CD4-positive, alpha-beta T cell treated with Interleukin-6 at 100 ng/mL for 8 hours (primary cell): ENCODE results near the gene UBAP1L.
"Not testable (repeated sequence)": the region's sequence is repeated elsewhere in the genome, so short reads cannot be mapped to it uniquely, and the experiment has no call there.

Source experiments
- DNase-seq: peaks from one replicate; pipeline ENCODE4 v3.0.0-alpha.2; 2020; ENCODE audit warnings: mixed read lengths, low spot score

The UBAP1L gene

DNA sequence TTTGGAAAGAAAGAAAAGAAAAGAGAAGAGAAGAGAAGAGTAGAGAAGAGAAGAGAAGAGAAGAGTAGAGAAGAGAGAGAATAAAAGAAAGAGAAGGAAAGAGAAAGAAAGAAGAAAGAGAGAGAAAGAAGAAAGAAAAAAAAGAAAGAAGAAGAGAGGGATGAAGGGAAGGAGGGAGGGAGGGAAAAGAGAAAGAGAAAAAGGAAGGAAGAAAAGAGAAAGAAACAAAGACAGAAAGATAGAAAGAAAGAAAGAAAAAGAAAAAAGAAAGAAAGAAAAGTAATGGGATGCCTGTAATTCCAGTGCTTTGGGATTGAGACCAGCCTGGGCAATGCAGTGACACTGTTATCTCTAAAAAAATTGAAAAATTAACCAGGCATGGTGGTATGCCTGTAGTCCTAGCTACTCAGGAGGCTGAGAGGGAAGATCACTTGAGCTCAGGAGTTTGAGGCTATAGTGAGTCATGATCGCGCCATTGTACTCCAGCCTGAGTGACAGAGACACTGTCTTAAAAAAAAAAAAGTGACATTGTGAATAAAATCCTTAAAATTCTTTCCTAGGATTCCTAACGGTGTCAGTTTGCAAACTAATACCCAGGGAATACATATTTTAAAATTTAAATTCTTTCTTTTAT lies 48.9 kb downstream of the UBAP1L start:
- no peak for DNase-seq

DNA sequence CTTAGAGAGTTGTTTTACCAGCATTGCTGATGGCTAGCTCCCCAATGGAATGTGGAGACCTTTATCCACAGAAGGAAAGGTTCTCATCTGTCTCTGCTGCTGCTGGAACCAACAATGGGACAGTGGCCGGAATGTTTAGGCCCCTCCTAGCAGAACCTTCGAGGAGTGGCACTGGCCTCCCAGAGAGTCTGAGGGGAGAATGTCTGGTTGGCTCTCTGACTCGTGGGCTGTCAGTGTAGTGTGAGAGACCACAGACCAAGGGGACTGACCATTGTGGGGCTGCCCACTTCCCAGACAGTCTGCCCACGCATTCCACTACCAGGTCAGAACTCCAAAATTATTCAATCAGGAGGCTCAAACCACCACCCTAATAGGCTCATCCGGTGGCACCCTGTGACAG lies 52.3 kb downstream of the UBAP1L start:
- no peak for DNase-seq

DNA sequence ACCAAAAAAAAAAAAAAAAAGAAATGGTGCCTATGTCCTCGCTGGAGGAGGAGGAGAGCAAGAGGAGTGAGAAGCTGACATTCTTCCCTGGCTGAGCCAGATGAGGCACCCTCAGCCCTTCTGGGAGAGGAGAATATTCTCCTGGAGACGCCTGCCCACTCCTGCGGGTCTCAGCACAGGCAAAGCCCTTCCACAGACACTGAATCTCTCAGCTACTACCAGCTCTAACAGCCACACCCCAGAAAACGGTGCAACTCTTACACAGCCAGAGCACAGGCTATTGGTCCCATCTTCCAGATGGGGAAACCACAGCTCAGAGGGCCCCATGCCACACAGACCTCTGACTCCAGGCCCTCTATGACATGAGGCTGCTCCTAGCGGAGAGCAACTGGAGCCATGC lies 52.9 kb downstream of the UBAP1L start:
- no peak for DNase-seq

DNA sequence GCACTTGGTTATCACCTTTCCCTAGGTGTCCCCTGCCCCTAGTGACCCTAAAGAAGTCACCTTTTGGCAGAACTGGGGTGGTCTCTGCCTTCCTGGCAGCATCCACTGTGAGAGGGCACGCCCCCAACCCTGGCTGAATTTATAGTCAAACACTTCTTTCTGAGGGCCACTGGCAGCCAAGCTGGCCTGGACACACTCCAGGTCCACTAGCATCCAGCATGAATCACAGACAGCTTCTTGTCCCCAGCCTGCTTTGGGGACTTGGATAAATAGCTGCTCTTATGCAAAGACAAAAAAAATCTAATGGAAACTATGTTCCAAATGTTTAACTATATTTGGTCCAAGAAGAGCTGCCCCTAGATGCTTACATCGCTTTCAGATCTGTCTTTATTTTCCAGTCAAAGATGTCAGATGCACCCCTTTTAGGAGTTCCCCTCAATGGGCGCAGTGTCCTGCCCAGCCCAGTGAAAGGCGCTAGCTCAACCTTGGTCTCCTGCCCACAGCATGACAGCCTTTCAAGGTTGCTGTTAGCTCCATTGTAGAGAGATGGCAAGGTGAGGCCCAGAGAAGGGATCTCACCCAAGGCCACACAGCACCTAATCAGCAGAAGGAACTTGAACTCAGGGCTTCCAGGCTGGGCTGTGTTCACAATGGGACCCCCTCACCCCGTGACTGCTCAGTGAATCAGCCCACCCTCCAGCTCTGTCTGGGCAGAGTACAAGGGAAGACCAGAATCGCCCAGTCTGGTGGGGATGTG lies 54.2 kb downstream of the UBAP1L start:
- DNase-seq: no peak

DNA sequence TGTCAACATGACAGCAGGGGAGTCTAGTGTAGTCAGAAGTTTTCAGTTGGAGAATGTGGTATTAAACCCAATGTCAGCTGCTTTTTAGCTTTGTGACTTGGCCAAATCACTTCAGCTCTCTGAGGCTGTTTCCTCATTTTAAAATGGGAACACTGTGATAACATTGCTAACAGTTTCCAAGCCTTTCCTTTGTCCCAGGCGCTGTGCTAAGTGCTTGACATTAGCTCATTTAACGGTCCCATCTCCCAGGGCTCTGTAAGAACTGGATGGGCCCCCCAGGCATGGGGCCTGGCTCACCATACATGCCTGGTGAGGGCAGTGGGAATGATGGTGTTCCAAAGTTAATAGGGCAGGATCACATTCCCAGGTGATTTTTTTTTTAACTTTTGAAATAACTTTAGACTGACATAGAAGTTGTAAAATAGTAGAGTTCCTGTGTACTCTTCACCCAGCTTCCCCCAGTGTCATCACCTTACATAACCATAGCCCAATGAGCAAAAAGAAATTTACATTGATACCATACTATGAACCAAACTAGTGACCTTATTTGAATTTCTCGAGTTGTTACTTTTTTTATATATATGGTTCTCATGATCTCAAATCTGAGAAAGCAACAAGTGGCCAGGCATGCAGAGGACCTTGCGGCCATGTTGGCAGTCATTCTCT lies 54.9 kb downstream of the UBAP1L start:
- DNase-seq: no peak

DNA sequence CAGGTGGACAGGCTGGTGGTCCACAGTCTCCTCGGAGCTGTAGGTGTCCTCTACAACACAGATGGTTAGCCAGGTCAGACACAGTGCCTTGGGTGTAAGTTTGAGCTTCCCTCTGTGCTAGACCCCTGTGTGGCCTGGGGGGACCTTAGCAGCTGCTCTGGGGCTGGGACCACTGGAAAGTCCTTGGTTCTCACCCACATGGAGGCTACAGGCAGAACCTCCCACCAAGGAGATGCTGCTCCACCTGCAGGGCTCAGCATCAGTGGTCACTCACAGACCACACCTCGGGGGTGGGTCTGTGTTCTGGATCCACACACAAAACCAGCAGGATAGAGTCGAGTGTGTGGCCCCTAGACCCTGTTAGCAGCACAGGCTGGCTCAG lies 55.6 kb downstream of the UBAP1L start:
- no peak for DNase-seq

DNA sequence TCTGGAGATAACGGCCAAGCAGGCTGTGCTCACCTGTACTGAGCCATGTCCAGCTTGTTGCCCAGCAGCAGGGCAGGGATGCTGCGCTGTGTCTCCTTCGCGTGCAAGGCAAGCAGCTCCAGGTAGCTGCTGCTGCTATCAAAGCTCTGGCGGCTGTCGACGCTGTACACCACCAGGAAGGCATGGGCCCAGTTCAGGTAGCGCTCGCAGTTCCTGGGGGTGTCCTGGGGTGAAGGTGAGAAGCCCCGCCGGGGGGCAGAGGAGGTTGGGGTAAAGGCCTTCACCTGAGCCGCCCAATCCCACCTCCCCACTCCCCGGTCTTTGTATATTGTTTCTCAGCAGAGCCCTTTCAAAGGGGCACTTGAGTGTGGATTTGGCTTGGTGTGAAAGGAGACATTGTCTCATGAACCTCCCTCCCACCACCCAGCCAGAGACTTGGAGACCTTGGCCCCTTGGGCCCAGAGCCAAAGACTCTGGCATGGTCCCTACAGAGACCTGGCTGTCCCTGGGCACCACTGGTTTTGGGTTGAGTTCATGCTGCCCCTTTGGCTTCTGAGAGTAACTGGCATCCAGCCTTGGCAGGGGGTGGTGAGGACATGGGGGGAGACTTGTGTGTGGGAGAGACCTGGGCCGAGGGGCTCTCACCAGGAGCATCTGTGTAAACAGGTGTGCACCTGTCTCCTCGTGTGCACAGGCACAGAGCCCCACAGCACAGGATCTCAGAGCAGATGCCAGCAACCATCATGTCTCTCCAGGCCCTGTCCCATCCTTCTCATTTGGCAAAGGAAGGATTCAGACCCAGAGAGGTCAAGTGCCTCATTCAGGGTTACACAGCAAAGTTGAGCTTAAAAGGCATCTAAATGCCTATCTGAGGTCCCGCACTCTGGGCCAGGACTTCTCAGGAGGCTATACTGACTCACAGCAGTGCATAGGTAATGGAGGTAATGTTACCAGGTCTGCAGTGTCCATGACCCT lies 56.3 kb downstream of the UBAP1L start:
- no peak for DNase-seq

DNA sequence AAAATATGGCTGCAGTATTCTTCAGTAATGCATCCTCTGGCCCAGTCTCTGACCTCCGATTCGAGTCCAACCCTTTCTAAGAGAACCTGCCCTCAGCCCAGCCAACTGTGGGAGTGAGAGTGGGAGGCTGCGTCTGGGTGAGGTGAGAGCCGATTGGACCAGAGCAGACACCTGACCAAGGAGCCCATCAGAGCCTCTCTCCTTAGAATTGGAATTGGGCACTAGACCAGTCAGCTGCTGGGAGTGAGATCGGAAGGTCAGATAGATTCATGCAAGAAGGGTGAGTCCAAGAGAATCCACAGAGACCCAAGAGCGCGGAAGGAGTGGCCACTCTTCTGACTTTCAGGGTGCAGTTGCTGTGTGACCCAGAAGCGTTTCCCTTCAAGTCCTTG lies 57.5 kb downstream of the UBAP1L start:
- no peak for DNase-seq

DNA sequence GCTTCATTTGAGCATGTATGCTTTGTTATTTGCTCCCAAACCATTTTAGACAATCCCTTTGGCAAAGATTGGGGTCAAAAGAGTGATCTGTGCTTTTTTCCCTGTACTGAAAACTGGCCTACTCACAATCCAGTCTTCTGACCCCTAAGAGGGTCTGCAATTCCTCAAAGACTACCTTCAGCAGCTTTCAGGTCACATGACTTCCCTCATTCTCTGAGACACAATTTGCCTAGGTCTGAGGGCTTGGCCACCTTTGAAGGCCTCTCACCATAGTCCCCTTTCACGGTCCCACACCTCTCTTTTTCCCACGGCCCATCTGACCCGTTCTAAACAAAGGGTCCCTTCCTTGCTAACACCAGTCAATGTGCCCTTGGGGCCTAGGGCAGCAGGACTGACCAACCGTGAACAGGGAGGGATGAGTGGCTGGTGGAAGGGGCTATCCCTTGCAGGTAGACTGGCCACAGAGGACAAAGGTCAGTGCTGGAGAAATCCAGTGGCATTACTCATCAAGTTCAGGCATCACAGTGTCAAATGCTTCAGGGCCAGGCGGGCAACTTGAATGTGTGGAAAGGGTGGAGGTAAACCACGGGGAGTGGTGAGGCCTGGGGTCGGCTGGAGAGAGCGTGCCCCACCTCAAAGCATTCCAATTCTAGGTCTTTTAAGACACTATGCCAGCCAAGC lies 58.0 kb downstream of the UBAP1L start:
- no peak for DNase-seq

DNA sequence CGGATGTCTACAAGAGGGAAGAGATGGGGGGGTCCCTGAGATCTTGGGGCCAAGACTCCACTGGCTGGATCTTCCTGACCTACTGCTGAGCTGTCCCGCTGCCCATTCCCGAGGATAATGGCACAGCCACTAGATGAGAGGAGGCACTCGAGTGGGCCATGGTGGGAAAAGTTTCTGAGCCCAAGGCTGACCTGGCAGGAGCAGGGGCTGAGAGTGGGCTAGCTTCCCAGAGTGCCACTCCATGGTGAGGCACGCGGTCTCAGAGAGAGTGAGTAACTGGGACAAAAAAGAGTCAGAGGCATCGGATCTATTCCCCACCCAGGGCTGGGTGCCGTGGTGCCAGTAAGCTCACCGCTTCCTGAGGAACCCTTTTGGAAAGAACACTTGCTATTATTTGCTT lies 58.9 kb downstream of the UBAP1L start:
- DNase-seq: no peak

DNA sequence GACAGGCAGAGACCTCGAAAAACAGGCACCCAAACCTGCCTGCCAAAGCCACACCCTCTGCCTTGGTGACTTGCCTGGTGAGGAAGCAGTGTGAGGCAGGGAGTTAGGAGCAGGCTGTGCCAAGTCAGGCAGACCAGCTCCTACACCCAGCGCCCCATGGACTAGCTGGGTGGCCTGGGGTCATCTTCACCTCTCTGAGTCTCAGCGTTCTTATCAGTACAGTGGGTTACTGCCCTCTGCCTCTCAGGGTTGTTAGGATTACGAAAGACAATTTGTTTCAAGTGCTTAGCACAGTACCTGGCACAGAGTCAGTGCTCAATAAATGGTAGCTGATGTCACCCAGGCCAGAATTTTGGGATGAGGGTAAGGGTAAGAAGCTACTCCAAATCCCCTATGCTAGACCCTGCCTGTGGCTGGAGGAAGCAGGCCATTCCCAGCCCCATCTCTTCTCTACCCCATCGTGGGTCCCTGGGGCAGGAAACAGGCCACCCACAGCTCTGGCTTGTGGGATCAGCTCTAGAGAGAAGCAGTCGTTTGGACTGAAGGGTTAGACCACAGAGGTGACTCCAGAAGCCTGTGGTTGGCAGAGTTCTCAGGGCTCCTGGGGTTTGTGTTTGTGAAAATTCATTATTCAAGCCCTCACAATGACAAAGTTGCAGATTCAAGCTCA lies 59.7 kb downstream of the UBAP1L start:
- no peak for DNase-seq

DNA sequence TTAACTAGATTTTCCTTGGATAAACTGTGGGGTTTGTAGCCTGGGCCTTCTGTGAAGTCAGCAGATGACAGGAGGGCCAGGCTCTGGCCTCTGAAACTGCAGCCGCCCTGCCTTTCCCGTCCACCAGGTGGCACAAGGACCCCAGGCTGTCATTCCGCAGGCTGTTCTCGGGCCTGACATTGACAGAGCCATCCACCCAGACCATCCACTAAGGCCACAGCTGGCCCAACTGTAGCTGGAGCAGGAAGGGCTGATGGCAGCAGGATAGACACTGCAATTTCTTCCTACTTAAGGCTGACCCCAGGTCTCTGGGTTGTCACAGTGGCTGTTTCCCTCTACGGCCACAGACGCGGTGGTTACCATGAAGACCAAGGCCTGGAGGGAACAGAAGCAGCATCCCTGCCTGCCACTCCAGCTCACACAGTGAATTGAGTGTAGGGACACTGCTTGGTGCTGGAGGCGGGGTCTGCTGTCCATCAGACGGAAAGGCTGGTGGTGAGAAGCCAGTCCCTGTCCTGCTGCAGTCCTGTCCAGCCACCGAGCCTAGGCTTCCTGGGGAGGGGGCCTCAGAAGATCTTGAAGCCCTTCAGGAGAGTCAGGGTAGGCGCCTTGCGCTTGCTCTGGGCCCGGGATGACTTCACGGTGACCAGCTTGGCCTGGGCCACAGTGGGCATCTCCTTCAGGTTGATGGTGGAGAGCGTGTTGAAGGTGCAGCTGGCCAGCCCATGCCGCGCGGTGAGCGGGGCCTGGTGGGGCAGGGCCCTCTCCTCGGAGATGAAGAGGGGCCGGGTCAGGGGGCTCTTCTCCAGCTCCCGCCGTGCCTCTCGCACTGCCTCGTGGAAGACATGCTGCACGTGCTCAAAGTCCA lies 60.4 kb downstream of the UBAP1L start:
- DNase-seq: peak; percentile 42

DNA sequence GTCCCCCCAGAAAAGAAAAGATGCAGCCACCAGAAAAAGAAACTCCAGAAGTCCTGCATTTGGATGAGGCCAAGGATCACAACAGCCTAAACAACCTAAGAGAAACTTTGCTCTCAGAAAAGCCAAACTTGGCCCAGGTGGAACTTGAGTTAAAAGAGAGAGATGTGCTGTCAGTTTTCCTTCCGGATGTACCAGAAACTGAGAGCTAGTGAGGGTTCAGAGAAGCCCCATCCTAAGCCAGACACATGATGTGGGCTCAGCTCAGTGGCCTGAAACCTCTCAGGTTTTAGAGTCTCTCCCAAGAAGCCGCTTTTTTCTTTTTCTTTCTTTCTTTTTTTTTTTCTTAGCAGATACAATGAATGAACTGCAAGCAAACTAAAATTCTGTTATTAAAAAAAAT lies 62.0 kb downstream of the UBAP1L start:
- no peak for DNase-seq

DNA sequence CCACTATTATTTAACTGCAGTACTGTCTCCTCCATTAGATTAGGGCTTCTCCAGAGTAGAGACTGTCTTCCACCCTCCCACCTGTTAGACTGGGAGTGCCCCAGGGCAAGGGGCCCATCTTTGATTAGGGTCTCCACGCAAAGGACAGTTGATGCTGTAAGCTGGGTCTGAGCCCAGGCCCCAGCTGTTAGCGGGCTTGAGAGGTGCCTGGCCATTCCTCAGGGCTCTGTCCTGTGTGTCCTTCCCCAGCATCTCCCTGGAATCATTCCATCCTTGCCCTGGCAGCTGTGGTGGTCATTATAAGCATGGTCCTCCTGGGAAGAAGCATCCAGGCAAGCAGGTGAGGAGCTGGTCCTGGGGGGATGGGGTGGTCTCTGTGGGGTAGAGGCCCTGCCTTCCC lies 63.7 kb downstream of the UBAP1L start:
- no peak for DNase-seq

DNA sequence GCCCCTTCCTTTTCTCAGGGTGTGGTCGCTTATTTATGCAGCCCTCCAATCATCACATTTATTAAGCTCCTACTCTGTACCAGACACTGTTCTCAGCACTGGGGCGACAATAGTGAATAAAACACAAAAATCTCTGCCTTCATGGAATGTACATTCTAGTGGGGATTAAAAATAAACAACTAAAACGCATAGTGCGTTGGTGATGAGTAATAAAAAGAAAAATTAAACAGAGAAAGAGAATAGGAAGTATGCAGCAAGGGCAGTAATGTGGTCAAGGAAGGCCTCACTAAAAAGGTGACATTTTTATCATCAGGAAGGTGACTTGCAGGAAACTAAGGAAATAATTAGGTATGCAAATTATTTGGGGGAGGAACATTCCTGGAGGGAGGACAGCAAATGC lies 64.7 kb downstream of the UBAP1L start:
- no peak for DNase-seq

DNA sequence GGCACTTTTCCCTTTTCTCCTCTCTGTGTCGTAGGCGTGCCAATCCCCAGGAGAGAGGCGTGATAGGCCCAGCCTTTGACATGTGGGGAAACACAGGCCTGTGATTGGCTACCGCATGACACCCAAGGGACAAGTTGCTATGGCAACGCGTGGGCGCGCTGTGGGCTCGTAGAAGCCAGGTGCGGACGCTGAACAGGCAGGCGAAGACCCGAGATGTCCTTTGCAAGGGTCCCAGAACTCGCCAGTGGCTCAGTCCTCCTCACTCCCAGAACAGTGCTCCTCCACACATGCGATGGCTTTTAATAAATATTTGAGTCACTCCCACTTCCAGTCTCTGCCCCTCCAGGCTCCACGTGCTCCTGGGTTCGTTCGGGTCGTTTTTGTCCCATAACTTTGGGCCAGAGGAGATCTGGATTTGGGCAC lies 65.6 kb downstream of the UBAP1L start:
- peak; percentile 85 for DNase-seq

DNA sequence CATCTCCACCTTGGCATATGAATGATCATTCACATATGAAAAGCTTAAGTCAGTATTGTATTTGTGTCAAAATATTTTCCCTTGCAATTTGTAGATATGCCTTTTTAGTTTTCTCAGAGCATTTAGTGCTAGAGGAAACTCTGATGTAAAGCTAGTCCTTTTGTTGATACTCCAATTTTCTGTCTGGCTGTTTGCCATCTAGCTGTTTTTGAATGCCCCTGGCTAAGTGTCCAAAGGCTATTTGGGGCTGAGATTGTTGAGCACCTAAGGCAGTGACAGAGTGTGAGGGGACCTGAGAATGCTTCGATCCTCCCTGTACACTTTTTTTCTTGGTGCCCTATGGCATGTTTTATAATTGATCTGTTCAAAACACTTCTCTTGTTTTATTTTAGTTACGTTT lies 66.8 kb downstream of the UBAP1L start:
- DNase-seq: no peak

DNA sequence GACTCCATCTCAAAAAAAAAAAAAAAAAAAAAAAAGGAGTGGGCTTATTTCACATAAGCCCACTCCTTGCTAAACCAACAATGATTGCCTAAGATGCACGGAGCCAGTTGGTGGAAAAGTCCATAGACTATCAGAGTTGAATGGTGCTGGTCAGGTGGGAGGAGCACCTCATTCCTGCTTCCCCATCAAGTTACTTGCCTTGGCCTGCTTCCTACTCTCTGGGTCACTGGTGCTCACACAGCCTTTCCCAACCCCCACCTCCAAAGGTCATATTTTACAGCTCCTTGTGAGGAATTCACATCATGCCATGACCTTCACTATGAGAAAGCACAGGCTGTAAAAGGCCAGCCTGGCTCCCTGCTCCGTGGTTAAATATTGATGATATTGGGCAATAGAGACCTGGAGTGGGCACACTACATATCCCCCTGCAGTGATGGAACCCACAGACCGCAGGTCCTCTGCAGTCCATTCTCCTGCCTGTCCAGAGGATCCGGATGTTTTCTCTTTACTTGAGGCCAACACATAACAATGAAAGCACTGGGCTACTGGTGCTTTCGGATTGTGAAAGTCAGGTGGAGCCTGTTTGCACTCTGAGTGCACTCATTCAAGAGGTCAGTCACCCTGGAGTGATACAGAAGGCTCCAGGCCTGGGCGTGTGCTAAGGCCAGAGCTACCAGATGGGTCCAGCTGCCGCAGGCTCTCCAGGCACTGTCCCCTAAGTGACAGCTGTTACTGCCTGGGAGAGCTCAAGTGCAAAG lies 70.1 kb downstream of the UBAP1L start, which contains the start of gene SLC51B:
Gene SLC51B, plus strand, starts transcription at position 664 of the 758 bp plus-strand sequence. CDS start 4,618 bp downstream, outside the sequence.
- DNase-seq: no peak

DNA sequence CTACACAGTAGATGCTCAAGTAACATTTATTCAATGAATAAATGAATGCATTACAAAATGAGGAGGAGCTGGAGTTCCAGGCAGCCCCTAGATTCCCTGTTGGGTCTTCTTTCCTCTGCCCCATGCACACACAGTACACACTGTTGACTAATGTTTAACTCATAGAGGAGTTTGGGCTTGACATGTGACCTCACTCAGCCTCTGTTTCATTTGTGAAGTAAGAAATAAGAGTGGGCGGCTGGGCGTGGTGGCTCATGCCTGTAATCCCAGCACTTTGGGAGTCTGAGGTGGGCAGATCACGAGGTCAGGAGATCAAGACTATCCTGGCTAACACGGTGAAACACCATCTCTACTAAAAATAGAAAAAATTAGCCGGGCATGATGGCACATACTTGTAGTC lies 70.8 kb downstream of the UBAP1L start:
- not testable (repeated sequence) for DNase-seq
